Lung (tissue), 12 donors: ENCODE data around the gene SPATA31C1. TPM values are rescaled to one million over a fixed set of nuclear protein-coding genes. Genes with fewer than 3 reads are reported as not detected.
A peak's percentile ranks its signal among the peaks of the same experiment; 100 is the strongest.

Experiments used
- ATAC-seq: fragments of 200-7000 bp; cut with Tn5 transposase; one replicate; pipeline ENCODE4 v1.9.1; 2020; ENCODE audit warnings: moderate number of reproducible peaks; ENCODE audit not compliant: insufficient read depth, low FRiP score
- DNase-seq, 3 donors: peaks; one replicate each; pipeline ENCODE4 v3.0.0-alpha.2; 2013 to 2017
- H3K27ac ChIP-seq, 2 donors: one replicate each; pipeline ENCODE4 v1.5.1; 2013; ENCODE audit warnings: mild to moderate bottlenecking in 2 of 2, moderate library complexity in 2 of 2, control low read depth in 1 of 2, inconsistent platforms in 1 of 2, low read depth in 1 of 2, low read length in 1 of 2
- H3K27me3 ChIP-seq, 3 donors: one replicate each; pipeline ENCODE4 v1.5.1; 2013; ENCODE audit warnings: low read length in 2 of 3; ENCODE audit not compliant: control insufficient read depth in 3 of 3, insufficient read depth in 3 of 3
- H3K36me3 ChIP-seq, 4 donors: one replicate each; pipeline ENCODE4 v1.5.1; 2013; ENCODE audit warnings: low read length in 4 of 4, mild to moderate bottlenecking in 1 of 4, moderate library complexity in 1 of 4; ENCODE audit not compliant: control insufficient read depth in 4 of 4, insufficient read depth in 4 of 4
- H3K4me1 ChIP-seq, 5 donors: one replicate each; pipeline ENCODE4 v1.5.1; 2013; ENCODE audit warnings: low read length in 5 of 5, mild to moderate bottlenecking in 2 of 5, moderate library complexity in 1 of 5; ENCODE audit not compliant: control insufficient read depth in 5 of 5, insufficient read depth in 5 of 5
- H3K4me3 ChIP-seq: one replicate; pipeline ENCODE4 v1.5.1; 2013; ENCODE audit warnings: mild to moderate bottlenecking, control low read depth, moderate library complexity
- H3K9ac ChIP-seq, 2 donors: one replicate each; pipeline ENCODE4 v1.5.1; 2013; ENCODE audit warnings: low read length in 2 of 2, control low read depth in 1 of 2; ENCODE audit not compliant: insufficient read depth in 1 of 2
- H3K9me3 ChIP-seq, 4 donors: one replicate each; pipeline ENCODE4 v1.5.1; 2013; ENCODE audit warnings: low read length in 3 of 4, mild to moderate bottlenecking in 1 of 4, moderate library complexity in 1 of 4; ENCODE audit not compliant: control insufficient read depth in 4 of 4, insufficient read depth in 3 of 4
- WGBS, 2 donors: extraction: QIAGEN DNeasy Blood & Tissue Kit; methylation state at CpG; one replicate each; pipeline ENCODE4 v1.1.7; 2013; 5-methylcytosine and 5-hydroxymethylcytosine counted together
- polyA plus RNA-seq, 2 donors: library from polyadenylated mRNA; stranded (reverse); fragments of 200-250 nt; gene quantifications; one replicate each; pipeline ENCODE4 v1.2.1, GENCODE V29; 2013
- total RNA-seq, 2 donors: library from RNA; depleted of rRNA in 1 of 2; stranded (reverse); fragments of >200 nt in 1 of 2; gene quantifications; one replicate each; pipeline ENCODE4 v1.2.1, GENCODE V29; 2014 to 2021
- TF ChIP-seq, protein P1 (sequence below): IDR thresholded peaks from 2 replicates; pipeline ENCODE4 v1.5.1; 2012; ENCODE audit warnings: mild to moderate bottlenecking; ENCODE audit errors: control extremely low read depth, extremely low read depth
- donor health status: control.
- donor health status: control.
- donor health status: Bipolar disorder and iron deficiency.
- donor health status: healthy.
- donor health status: DM: yes; HTN: yes; CAD: no.

The SPATA31C1 gene
- total and polyA plus RNA-seq, 4 donors: not detected

DNA sequence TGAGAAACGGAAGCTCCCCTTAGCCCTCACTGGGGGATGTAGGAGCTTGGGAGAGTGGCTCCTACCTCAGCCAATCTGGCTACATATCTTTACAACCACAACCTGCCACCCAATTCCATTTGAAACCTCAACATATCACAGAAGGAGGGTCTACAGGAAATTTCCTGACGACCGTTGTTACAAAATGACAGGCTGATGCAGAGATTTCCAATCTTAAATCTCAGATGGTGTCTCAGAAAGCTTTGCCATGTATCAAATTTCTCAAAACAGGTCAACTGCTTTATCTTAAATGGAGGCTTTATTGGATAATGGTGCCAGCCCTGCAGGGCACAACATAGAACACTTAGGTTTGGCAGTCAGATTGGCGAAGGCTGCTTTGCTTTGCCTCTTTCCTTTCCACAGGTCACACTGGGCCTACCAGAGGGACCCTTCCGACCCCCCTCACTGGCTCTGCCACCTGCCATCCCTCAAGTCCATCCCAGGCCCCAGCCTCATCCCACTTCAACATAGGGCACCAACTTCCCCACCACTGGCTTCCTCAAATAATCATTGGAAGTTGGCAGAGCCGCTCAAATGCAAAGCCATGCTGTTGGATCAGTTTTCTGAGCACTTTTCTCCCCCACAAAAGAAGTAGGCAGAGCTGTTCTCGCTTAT is 46.2 kb upstream of the SPATA31C1 start:
- Histone ChIP-seq H3K9me3 (peaks cover 0 to 4% (median 0%) of the 10 kb centered on the region in 4 donors), H3K27me3 (no peaks in the 10 kb centered on the region), H3K27ac (no peak overlapping the region), H3K4me3 (no peak overlapping the region), H3K4me1 (peaks cover 0 to 43% (median 3%) of the 10 kb centered on the region in 5 donors), H3K36me3 (no peaks in the 10 kb centered on the region), H3K9ac (no peak overlapping the region)
- 91 to 94% methylated on average over 7 of the region's 7 CpGs for WGBS, 2 donors
- TF ChIP-seq, protein P1, sequence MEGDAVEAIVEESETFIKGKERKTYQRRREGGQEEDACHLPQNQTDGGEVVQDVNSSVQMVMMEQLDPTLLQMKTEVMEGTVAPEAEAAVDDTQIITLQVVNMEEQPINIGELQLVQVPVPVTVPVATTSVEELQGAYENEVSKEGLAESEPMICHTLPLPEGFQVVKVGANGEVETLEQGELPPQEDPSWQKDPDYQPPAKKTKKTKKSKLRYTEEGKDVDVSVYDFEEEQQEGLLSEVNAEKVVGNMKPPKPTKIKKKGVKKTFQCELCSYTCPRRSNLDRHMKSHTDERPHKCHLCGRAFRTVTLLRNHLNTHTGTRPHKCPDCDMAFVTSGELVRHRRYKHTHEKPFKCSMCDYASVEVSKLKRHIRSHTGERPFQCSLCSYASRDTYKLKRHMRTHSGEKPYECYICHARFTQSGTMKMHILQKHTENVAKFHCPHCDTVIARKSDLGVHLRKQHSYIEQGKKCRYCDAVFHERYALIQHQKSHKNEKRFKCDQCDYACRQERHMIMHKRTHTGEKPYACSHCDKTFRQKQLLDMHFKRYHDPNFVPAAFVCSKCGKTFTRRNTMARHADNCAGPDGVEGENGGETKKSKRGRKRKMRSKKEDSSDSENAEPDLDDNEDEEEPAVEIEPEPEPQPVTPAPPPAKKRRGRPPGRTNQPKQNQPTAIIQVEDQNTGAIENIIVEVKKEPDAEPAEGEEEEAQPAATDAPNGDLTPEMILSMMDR: no peak
- DNase-seq: no peak
- no peak for ATAC-seq

DNA sequence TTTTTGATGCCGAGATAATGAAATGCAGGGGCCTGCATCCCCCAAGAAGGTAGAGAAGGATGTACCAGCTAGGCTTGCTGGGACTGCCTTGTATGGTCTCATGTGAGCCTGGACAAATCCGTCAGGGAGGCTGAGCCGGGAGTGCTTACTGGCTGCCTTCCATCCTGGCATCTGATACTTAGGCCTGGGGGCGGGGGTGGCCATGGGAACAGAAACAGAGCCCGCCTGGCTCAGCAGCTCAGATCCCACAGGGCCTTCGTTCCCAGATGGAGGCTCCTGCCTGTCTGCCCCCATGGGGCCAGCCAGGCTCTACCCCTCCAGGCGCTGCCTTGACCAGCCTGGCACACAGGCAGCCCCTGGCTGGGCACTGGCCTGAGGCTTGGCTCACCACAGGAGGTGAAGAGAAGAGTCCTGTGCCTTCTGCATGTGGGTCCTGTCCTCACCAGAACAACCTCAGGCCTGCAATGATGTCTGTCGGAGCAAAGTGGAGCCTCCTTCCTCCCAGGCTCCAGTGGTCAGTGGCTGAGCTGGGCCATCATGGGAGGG is 45.6 kb upstream of the SPATA31C1 start:
- 82 to 87% methylated on average over 8 of the region's 8 CpGs for WGBS, 2 donors
- no peaks in the 10 kb centered on the region for H3K27me3 ChIP-seq
- H3K36me3 ChIP-seq: no peaks in the 10 kb centered on the region
- H3K4me1 ChIP-seq: peaks cover 0 to 49% (median 7%) of the 10 kb centered on the region in 5 donors
- peaks cover 0 to 4% (median 0%) of the 10 kb centered on the region in 4 donors for H3K9me3 ChIP-seq
- H3K4me3 ChIP-seq: no peak overlapping the region
- TF ChIP-seq, protein P1: no peak
- no peak overlapping the region for H3K9ac ChIP-seq
- ATAC-seq (no peak), DNase-seq (peak; percentile 62 to 65 (median 64))
- no peak overlapping the region for H3K27ac ChIP-seq

DNA sequence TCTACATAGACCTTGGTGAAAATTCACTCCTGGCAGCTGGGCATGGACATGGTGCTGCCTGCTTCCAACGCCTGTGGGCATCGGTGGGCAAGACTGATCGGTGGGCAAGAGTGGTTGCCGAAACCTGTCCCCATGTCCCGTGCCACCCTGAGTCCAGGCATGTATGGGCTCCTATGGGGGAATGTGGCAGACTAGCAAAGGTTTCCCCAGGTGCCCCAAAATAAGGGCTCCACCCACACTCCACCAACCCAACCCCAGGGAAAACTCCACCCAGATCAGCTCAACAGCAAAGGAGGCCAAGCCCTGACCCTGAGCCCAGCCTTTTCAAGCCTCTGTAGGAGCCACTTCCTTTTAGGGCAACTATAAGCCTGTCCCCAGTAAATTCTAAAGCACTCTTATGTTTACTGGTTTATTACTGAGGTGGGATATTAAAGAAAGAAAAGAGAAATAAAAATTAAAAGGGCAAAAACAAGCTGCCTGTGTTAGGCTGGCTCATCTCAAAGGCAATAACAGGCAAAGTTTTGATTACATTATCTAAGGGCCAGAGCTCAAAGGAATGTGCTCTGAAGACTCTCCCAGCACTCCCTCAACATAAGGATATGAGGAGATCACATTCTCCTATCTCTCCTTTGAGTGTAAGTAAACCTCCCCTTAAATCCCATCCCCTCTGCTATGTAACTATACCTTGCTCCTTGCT is 44.0 kb upstream of the SPATA31C1 start:
- no peaks in the 10 kb centered on the region for H3K36me3 ChIP-seq
- no peak overlapping the region for H3K4me3 ChIP-seq
- no peak overlapping the region for H3K27ac ChIP-seq
- peak in 1 of 3 donors; percentile 19 for DNase-seq
- peaks cover 0 to 4% (median 0%) of the 10 kb centered on the region in 4 donors for H3K9me3 ChIP-seq
- ATAC-seq: no peak
- no peak overlapping the region for H3K9ac ChIP-seq
- H3K4me1 ChIP-seq: peaks cover 0 to 49% (median 7%) of the 10 kb centered on the region in 5 donors
- H3K27me3 ChIP-seq: no peaks in the 10 kb centered on the region
- 99% methylated on average over 5 of the region's 5 CpGs for WGBS, 2 donors
- TF ChIP-seq, protein P1: no peak
